ENCODE measurements around the gene NRXN3.
"Not testable (repeated sequence)": the region's sequence is repeated elsewhere in the genome, so short reads cannot be mapped to it uniquely, and the experiment has no call there.

NRXN3 gene

DNA sequence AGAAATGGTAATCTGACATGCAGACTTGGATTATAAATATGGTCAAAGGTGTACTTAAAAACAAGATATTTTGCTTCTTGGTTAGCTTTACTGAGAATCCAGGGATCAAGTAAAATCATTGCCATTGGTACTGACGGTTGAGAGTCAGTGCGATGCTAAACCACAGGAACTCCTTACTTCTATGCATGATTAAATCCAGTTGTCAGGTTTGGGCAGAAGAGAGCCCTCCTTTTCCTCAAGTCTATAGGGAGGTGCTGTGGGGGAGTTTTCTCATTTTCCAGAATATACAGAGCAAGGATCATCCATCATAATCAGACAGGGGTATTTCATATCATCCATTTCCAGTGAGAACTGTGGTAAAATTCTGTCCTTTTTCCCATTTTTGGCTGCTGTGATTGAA, 839.1 kb downstream of the NRXN3 start:
- DNase-seq (ENCODE audit: low spot score) = no peak

- DNase-seq (ENCODE audit: low spot score) = peak; percentile 59
Measured at GRCh38 chr14:79011091-79011919, 841.1 kb downstream of the NRXN3 start.

DNA sequence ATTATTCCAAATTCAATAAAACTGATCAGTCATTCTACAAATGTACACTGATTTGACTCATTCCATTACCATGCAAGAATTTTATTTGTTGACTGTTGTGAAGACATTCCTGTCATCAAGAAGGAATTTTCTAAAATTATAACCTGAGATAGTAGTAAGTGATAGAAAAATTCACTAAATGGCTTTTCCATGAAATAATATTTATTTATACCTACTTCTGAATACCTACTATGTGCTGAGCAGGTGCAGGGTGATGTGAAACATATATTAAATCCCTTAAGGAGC, 841.7 kb downstream of the NRXN3 start:
- no peak for DNase-seq (ENCODE audit: low spot score)

- DNase-seq (ENCODE audit: low spot score) = no peak
Measured at GRCh38 chr14:79016828-79017505, 846.8 kb downstream of the NRXN3 start.

DNA sequence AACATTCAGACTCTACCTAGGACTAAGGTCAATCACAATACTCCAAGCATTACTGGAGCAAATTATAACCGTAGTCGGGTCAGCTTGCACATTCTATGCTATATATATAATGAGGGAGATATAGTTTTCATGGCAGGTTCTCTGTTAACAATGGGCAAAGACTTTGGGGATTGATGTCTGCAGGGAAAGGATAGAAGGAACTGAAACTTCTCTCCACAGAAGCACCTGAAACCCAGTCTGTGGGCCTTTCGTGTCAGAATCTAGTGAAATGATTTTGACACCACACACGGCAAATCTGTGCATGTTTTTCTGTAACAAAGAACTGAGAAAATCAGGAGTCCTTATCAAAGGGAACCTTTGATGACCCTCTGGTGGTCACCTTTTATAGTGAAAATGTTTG, 847.4 kb downstream of the NRXN3 start:
- DNase-seq (ENCODE audit: low spot score) = no peak

GRCh38 chr14:79018836-79019235, 848.7 kb downstream of the NRXN3 start:
- DNase-seq (ENCODE audit: low spot score) = no peak

GRCh38 chr14:79019898-79020297, 849.7 kb downstream of the NRXN3 start:
- DNase-seq (ENCODE audit: low spot score) = not testable (repeated sequence)

GRCh38 chr14:79021766-79022165, 851.6 kb downstream of the NRXN3 start:
- DNase-seq (ENCODE audit: low spot score) = no peak

DNA sequence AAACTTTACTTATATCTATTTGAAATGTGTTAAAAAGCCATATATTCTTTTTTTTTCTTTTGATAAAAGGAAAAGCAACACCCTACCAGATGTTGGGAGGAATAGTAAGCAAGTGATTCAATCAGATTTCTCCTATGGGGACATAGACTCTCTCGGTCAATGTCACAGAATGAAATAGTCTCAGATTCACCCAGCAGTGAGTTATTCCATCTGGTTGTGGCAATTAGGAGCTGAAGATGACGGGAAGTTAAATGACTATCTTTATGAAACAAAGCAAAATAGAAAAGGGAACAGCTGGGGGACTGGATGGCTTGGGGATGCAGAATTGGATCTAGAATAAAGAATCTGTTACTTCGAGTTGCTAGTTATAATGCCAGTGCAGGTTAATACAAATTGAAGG, 857.0 kb downstream of the NRXN3 start:
- no peak for DNase-seq (ENCODE audit: low spot score)

DNA sequence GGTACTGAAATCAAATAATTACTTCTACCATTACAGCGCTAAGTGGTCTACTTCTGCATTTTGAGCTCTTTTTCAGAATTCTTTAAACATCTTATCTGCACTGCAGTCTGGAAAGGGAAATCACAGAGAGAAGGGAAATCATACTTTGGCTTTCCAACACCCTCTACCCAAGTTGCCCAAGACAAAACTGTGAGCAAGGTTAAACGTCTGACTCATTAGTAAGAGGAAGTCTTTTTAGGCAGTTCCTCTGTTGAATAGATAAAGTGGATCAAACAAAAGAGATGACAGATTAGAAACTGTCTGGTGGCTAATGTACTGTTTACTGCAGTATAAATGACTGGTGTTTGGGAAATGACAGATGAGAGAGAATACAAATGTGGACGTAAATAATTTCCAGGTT, 858.1 kb downstream of the NRXN3 start:
- no peak for DNase-seq (ENCODE audit: low spot score)

GRCh38 chr14:79036441-79036840, 866.3 kb downstream of the NRXN3 start:
- no peak for DNase-seq (ENCODE audit: low spot score)

GRCh38 chr14:79037106-79037505, 866.9 kb downstream of the NRXN3 start:
- DNase-seq (ENCODE audit: low spot score) = no peak

DNA sequence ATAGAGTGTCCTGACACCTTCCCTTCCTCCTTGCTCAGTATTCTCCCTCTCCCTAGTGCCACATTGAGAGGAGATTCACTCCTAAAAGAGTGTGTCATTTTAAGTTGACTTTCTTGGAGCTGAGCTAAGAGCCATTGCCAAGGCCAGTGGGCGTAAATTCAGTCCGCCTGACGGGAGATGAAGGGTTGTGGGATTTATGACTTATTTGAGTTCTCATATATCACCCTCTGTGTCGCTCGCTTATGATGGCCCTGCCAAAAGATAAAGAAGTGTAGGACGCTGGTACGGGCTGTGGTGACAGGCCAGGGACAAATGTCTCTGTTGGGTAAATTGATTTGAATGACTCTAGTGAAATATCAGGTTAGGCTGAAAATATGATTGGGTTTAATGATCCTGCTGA, 867.4 kb downstream of the NRXN3 start:
- DNase-seq (ENCODE audit: low spot score) = no peak

- no peak for DNase-seq (ENCODE audit: low spot score)
Measured at GRCh38 chr14:79040790-79041189, 870.6 kb downstream of the NRXN3 start.

GRCh38 chr14:79043194-79043889, 873.2 kb downstream of the NRXN3 start:
- DNase-seq (ENCODE audit: low spot score) = no peak

DNA sequence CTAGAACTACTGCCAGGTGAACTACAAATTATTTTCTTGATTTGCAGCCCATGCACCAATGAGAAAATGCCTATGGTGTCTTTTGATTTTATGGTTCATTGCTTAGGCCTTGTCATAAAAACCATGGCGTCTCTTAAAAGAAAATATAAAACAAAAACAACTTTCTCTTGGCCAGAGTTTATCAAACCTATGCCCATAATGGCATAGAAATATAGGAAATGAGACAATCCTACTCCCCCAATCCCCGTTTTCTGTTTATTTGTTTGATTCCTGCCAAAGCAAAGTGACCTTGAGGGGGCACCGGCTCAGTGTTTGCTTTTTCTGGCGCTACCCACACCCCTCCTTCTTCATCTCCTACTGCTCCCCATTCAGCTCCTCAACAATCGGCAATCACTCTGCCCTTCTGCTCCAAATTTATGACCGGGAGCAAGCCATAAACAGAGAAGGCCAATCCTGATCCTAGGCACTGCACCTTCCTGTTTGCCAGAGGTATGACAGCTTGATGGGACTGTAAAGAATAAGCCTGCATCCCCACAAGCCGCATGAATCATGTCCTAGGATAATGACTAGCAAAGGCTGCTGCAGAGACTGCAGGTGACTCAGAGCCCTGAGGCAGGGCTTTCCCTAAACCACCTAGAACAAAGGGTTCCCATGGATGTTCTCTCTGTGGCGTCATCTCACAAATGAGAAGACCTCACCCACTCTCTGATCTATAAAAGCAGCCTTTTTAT, 874.9 kb downstream of the NRXN3 start:
- peak; percentile 7 for DNase-seq (ENCODE audit: low spot score)

- DNase-seq (ENCODE audit: low spot score) = no peak
Measured at GRCh38 chr14:79050787-79051727, 880.9 kb downstream of the NRXN3 start.

GRCh38 chr14:79051742-79052141, 881.6 kb downstream of the NRXN3 start:
- DNase-seq (ENCODE audit: low spot score) = no peak

- no peak for DNase-seq (ENCODE audit: low spot score)
Measured at GRCh38 chr14:79056879-79057278, 886.7 kb downstream of the NRXN3 start.

DNA sequence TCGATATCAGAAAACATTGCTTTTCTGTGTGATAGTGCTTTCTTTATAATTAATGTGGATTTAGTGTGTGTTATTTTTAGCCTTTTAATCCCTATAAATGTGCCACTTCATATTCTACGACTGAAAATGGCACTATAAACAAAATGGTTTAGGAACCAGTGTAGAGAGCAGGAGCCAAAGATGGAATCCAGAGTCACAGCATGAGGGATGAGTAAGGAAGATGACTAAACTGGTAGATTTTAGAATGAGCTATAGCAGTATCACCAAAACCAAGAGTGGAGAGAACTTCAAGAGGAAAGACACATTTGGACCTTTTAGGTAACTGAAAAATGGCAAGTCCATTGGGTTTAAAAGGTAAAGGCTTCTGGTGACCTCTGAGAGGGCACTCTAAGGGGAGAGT, 887.2 kb downstream of the NRXN3 start:
- DNase-seq (ENCODE audit: low spot score) = no peak

DNA sequence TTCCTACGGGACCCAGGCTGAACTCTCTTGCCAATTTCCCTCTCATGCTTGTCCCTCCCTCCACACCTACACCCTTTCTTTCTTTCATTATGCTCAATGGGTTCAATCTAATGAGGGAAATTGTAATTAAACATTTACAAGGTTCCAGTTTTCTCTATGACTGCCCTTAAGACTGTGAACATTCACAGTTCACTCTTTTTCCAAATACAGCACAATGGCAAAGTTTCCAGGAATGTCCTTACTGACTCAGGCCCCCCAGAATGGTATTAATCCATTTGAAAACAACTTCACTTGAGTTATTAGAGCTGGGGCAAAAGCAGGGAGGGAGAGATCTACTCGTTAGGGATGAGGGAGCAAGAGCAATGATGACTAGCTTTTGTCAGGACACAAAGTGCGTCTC, 892.1 kb downstream of the NRXN3 start:
- DNase-seq (ENCODE audit: low spot score) = no peak
